ENCODE data around the gene MELTF.

DNA sequence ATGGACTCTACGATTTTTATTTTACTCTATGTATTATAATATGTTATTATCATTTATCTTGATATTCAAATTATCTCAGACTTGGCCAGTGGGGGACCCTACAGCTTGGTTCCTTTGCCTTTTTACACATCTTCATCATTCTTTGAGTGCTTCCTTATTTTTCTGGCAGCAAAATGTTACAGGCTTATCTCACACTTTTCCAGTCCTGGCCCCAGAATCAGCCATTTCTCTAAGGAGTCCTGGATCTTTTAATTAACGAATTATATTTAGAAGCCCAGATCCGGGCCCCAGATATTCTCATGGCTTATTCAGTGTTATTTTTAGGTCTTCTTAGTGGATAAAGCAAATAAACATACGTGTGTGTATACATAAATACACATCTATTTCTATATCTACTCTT is 32.8 kb upstream of the MELTF start:
- no peak for TF ChIP-seq L3MBTL2 (conservative IDR thresholded peaks at IDR 0.05)
- TF ChIP-seq, protein P1, sequence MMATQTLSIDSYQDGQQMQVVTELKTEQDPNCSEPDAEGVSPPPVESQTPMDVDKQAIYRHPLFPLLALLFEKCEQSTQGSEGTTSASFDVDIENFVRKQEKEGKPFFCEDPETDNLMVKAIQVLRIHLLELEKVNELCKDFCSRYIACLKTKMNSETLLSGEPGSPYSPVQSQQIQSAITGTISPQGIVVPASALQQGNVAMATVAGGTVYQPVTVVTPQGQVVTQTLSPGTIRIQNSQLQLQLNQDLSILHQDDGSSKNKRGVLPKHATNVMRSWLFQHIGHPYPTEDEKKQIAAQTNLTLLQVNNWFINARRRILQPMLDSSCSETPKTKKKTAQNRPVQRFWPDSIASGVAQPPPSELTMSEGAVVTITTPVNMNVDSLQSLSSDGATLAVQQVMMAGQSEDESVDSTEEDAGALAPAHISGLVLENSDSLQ (IDR thresholded peaks at IDR 0.05), result no peak
- no peak for TF ChIP-seq ZNF384 (IDR thresholded peaks at IDR 0.05)
- no peak for TF ChIP-seq NFRKB (IDR thresholded peaks at IDR 0.05)
- TF ChIP-seq FOXK2 (IDR thresholded peaks at IDR 0.05), result no peak
- TF ChIP-seq SUZ12 (IDR thresholded peaks at IDR 0.05), result no peak
- no peak for TF ChIP-seq BHLHE40 (IDR thresholded peaks at IDR 0.05; ENCODE audit: borderline replicate concordance)
- TF ChIP-seq TARDBP (IDR thresholded peaks at IDR 0.05), result no peak
- no peak for TF ChIP-seq ARNT (IDR thresholded peaks at IDR 0.05)
- TF ChIP-seq SP1 (IDR thresholded peaks at IDR 0.05), result no peak
- TF ChIP-seq FOXM1 (IDR thresholded peaks at IDR 0.05; ENCODE audit: borderline replicate concordance), result no peak
- no peak for TF ChIP-seq FOXA1 (IDR thresholded peaks at IDR 0.05)
